ENCODE results near the gene LOXHD1.

The LOXHD1 gene

GRCh38 chr18:46541626-46542189 lies 115.3 kb downstream of the LOXHD1 start:
- TF ChIP-seq ZNF384 (IDR thresholded peaks at IDR 0.05) = no peak
- no peak for TF ChIP-seq LEF1 (IDR thresholded peaks at IDR 0.05; ENCODE audit: borderline replicate concordance)
- no peak for TF ChIP-seq PKNOX1 (IDR thresholded peaks at IDR 0.05)
- TF ChIP-seq FOXM1 (IDR thresholded peaks at IDR 0.05; ENCODE audit: borderline replicate concordance) = no peak
- no peak for TF ChIP-seq CTBP1 (IDR thresholded peaks at IDR 0.05; ENCODE audit: borderline replicate concordance)
- TF ChIP-seq SP1 (IDR thresholded peaks at IDR 0.05) = no peak
- TF ChIP-seq HDGF (IDR thresholded peaks at IDR 0.05; ENCODE audit: borderline replicate concordance) = no peak
- no peak for TF ChIP-seq TARDBP (IDR thresholded peaks at IDR 0.05)
- TF ChIP-seq BHLHE40 (IDR thresholded peaks at IDR 0.05; ENCODE audit: borderline replicate concordance) = no peak
- TF ChIP-seq L3MBTL2 (conservative IDR thresholded peaks at IDR 0.05) = no peak
- TF ChIP-seq SUZ12 (IDR thresholded peaks at IDR 0.05) = no peak
- no peak for TF ChIP-seq ARNT (IDR thresholded peaks at IDR 0.05)
- no peak for TF ChIP-seq FOXA1 (IDR thresholded peaks at IDR 0.05)
- DNase-seq (ENCODE audit: extremely low spot score) = no peak
- ChIA-PET CTCF (no interaction called here), POLR2A (no interaction called here)

GRCh38 chr18:46538376-46538775 lies 118.6 kb downstream of the LOXHD1 start:
- POLR2A ChIA-PET = no interaction called here
- CTCF ChIA-PET = no interaction called here
- no peak for DNase-seq (ENCODE audit: extremely low spot score)
- TF ChIP-seq TARDBP (IDR thresholded peaks at IDR 0.05) (no peak), SUZ12 (IDR thresholded peaks at IDR 0.05) (no peak), ZNF384 (IDR thresholded peaks at IDR 0.05) (no peak)

GRCh38 chr18:46536215-46536874 lies 120.7 kb downstream of the LOXHD1 start:
- ChIA-PET CTCF (no interaction called here), POLR2A (no interaction called here)
- no peak for DNase-seq (ENCODE audit: extremely low spot score)
- TF ChIP-seq LEF1 (IDR thresholded peaks at IDR 0.05; ENCODE audit: borderline replicate concordance) (no peak), ELF4 (IDR thresholded peaks at IDR 0.05) (no peak)

- DNase-seq (ENCODE audit: extremely low spot score) = no peak
- TF ChIP-seq HDGF (IDR thresholded peaks at IDR 0.05; ENCODE audit: borderline replicate concordance) = no peak
- TF ChIP-seq PKNOX1 (IDR thresholded peaks at IDR 0.05) = no peak
- no peak for TF ChIP-seq CTBP1 (IDR thresholded peaks at IDR 0.05; ENCODE audit: borderline replicate concordance)
- no peak for TF ChIP-seq BHLHE40 (IDR thresholded peaks at IDR 0.05; ENCODE audit: borderline replicate concordance)
- no peak for TF ChIP-seq SUZ12 (IDR thresholded peaks at IDR 0.05)
- TF ChIP-seq ARNT (IDR thresholded peaks at IDR 0.05) = no peak
- no peak for TF ChIP-seq FOXA1 (IDR thresholded peaks at IDR 0.05)
- TF ChIP-seq ZNF384 (IDR thresholded peaks at IDR 0.05) = no peak
- no peak for TF ChIP-seq SP1 (IDR thresholded peaks at IDR 0.05)
- no peak for TF ChIP-seq ELF4 (IDR thresholded peaks at IDR 0.05)
- TF ChIP-seq LEF1 (IDR thresholded peaks at IDR 0.05; ENCODE audit: borderline replicate concordance) = no peak
- TF ChIP-seq FOXM1 (IDR thresholded peaks at IDR 0.05; ENCODE audit: borderline replicate concordance) = no peak
- ChIA-PET POLR2A (no interaction called here), CTCF (no interaction called here)
Measured at GRCh38 chr18:46531482-46531881, 125.5 kb downstream of the LOXHD1 start.

- POLR2A ChIA-PET = no interaction called here
- no peak for DNase-seq (ENCODE audit: extremely low spot score)
- TF ChIP-seq FOXM1 (IDR thresholded peaks at IDR 0.05; ENCODE audit: borderline replicate concordance) (no peak), HDGF (IDR thresholded peaks at IDR 0.05; ENCODE audit: borderline replicate concordance) (no peak), FOXK2 (IDR thresholded peaks at IDR 0.05) (no peak), ARNT (IDR thresholded peaks at IDR 0.05) (no peak), TARDBP (IDR thresholded peaks at IDR 0.05) (no peak), FOXA1 (IDR thresholded peaks at IDR 0.05) (no peak), PKNOX1 (IDR thresholded peaks at IDR 0.05) (no peak), BHLHE40 (IDR thresholded peaks at IDR 0.05; ENCODE audit: borderline replicate concordance) (no peak), LEF1 (IDR thresholded peaks at IDR 0.05; ENCODE audit: borderline replicate concordance) (no peak), NFRKB (IDR thresholded peaks at IDR 0.05) (no peak), ELF4 (IDR thresholded peaks at IDR 0.05) (no peak), SUZ12 (IDR thresholded peaks at IDR 0.05) (no peak)
- CTCF ChIA-PET = no interaction called here
Measured at GRCh38 chr18:46528037-46528436, 129.0 kb downstream of the LOXHD1 start.

GRCh38 chr18:46519870-46520269 lies 137.2 kb downstream of the LOXHD1 start:
- ChIA-PET CTCF (no interaction called here), POLR2A (no interaction called here)
- no peak for TF ChIP-seq LEF1 (IDR thresholded peaks at IDR 0.05; ENCODE audit: borderline replicate concordance)
- TF ChIP-seq FOXK2 (IDR thresholded peaks at IDR 0.05) = no peak
- no peak for TF ChIP-seq L3MBTL2 (conservative IDR thresholded peaks at IDR 0.05)
- TF ChIP-seq ELF4 (IDR thresholded peaks at IDR 0.05) = no peak
- TF ChIP-seq ZNF384 (IDR thresholded peaks at IDR 0.05) = no peak
- DNase-seq (ENCODE audit: extremely low spot score) = no peak

- no peak for DNase-seq (ENCODE audit: extremely low spot score)
- TF ChIP-seq ELF4 (IDR thresholded peaks at IDR 0.05) = no peak
- TF ChIP-seq FOXK2 (IDR thresholded peaks at IDR 0.05) = no peak
- POLR2A ChIA-PET = no interaction called here
- CTCF ChIA-PET = interaction anchor here (1.9 kb wide), 1 partner anchor 345 kb away, joined by 4 read pairs; a partner anchor contains a TSS
Measured at GRCh38 chr18:46518438-46518837, 138.6 kb downstream of the LOXHD1 start.

All from HEK293T (cell line).